HepG2 (cell line): Measurements from ENCODE around the gene ABL2. TPM values are rescaled to one million over a fixed set of nuclear protein-coding genes. Genes with fewer than 3 reads are reported as not detected.

Source experiments
- CEBPG ChIP-seq: IDR thresholded peaks from 2 replicates; pipeline ENCODE4 v1.6.1; 2016
- E2F2 ChIP-seq: sonication (generic); formaldehyde crosslinking; IDR thresholded peaks from 2 replicates; pipeline ENCODE4 v1.4.0; 2020; ENCODE audit warnings: missing genetic modification reagents, borderline replicate concordance
- GRHL1 ChIP-seq: sonication (generic); formaldehyde crosslinking; conservative IDR thresholded peaks from 2 replicates; pipeline ENCODE4 v1.8.0; 2022; ENCODE audit warnings: missing genetic modification reagents
- HES4 ChIP-seq: sonication (generic); formaldehyde crosslinking; IDR thresholded peaks from 2 replicates; pipeline ENCODE4 v1.9.0; 2021; ENCODE audit warnings: mild to moderate bottlenecking, missing genetic modification reagents, borderline replicate concordance
- MIER2 ChIP-seq: IDR thresholded peaks from 2 replicates; pipeline ENCODE4 v1.6.1; 2016; ENCODE audit warnings: missing biosample characterization, missing genetic modification reagents
- MXI1 ChIP-seq: IDR thresholded peaks from 3 replicates; pipeline ENCODE4 v1.6.1; 2012; ENCODE audit warnings: low read depth, low read length, inconsistent platforms, borderline replicate concordance
- PCBP2 ChIP-seq: fragments of 200-400 bp; formaldehyde crosslinking; optimal IDR thresholded peaks from 2 replicates; pipeline ENCODE3; 2018; ENCODE audit warnings: low read length, low read depth; ENCODE audit not compliant: poor library complexity, severe bottlenecking
- POGK ChIP-seq: sonication (generic); formaldehyde crosslinking; conservative IDR thresholded peaks from 2 replicates; pipeline ENCODE4 v1.8.0; 2022; ENCODE audit warnings: mild to moderate bottlenecking, moderate library complexity, missing genetic modification reagents
- TGIF2 ChIP-seq: IDR thresholded peaks from 2 replicates; pipeline ENCODE4 v1.6.1; 2016; ENCODE audit warnings: control low read depth, missing compliant biosample characterization
- TP53 ChIP-seq: sonication (generic); formaldehyde crosslinking; conservative IDR thresholded peaks from 2 replicates; pipeline ENCODE4 v1.4.0; 2020; ENCODE audit warnings: missing genetic modification reagents
- ZBTB33 ChIP-seq: sonication (generic); formaldehyde crosslinking; IDR thresholded peaks from 2 replicates; pipeline ENCODE4 v1.4.0; 2020; ENCODE audit warnings: missing genetic modification reagents
- ZNF879 ChIP-seq: sonication (generic); formaldehyde crosslinking; IDR thresholded peaks from 2 replicates; pipeline ENCODE4 v1.8.1; 2023; ENCODE audit warnings: missing genetic modification reagents
- polyA plus RNA-seq, 8 experiments: library from polyadenylated mRNA; depleted of rRNA in 3 of 8; stranded (reverse) in 7 of 8; unstranded in 1 of 8; fragments of >200 nt; fragmentation: Illumina TruSeq in 4 of 8; extraction: Trizol in 4 of 8; gene quantifications; 2 replicates each; pipeline versions ENCODE4 v1.2.1 to v1.2.3, GENCODE V29; 2011 to 2016; ENCODE audit warnings: low read depth in 4 of 8, missing spikeins in 1 of 8, mixed read lengths in 1 of 8; ENCODE audit not compliant: insufficient read depth in 1 of 8
- total RNA-seq, 5 experiments: library from RNA; depleted of rRNA; stranded (reverse); fragments of >200 nt; fragmentation: Illumina TruSeq; extraction: Trizol; gene quantifications; 2 replicates each; pipeline ENCODE4 v1.2.3, GENCODE V29; 2016; ENCODE audit warnings: low read depth in 1 of 5
- TF ChIP-seq, protein P1 (sequence below): sonication (generic); formaldehyde crosslinking; IDR thresholded peaks from 2 replicates; pipeline ENCODE4 v1.9.0; 2021; ENCODE audit warnings: missing genetic modification reagents, mild to moderate bottlenecking, borderline replicate concordance
- TF ChIP-seq, protein P2 (sequence below): sonication (generic); formaldehyde crosslinking; IDR thresholded peaks from 2 replicates; pipeline ENCODE4 v1.4.0; 2020; ENCODE audit warnings: low read depth, mild to moderate bottlenecking, missing genetic modification reagents
- TF ChIP-seq, protein P3 (sequence below): sonication (generic); formaldehyde crosslinking; IDR thresholded peaks from 2 replicates; pipeline ENCODE4 v1.4.0; 2020; ENCODE audit warnings: low read depth, missing genetic modification reagents

Gene ABL2
- total and polyA plus RNA-seq, 2 of the 13 experiments (the other 11 are each of a cell fraction or from before 2014, with no cell fraction given) = 5.8 to 6.0 TPM

DNA sequence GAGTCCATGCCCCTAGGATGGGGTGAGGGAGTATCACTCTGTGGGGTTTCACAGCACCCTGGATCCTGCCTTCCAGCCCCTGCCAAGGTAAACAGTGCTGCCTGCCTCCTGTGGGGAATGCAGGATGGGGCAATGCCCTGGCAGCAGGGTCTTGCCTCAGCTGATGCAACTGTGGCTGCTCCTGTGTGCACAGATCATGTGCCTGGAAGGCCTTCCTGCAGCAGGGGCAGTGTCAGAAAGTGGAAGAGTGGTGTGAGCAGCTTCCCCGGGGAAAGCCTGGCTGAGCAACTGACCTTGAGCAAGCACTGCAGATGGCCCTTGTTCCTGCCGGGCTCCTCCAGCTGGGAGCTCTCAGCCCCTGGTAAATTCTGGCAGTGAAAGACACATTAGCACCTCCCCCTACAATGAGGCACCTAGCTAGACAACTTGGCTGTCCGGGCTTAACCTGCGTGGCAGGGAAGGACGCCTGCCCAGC, 137.7 kb downstream of the ABL2 start (continued):
- TF ChIP-seq POGK (CRISPR knock-in tag) (peak; percentile 68; the same call in 1 of the 2 replicates), E2F2 (CRISPR knock-in tag) (no peak), MXI1 (peak; percentile 32; the same call in 1 of the 3 replicates), MIER2 (CRISPR knock-in tag) (no peak), TGIF2 (CRISPR knock-in tag) (0 out of 2 replicates have a peak, but pooled peaks have one; percentile 16), TP53 (CRISPR knock-in tag) (no peak), CEBPG (CRISPR knock-in tag) (peak; percentile 96), ZNF879 (CRISPR knock-in tag) (no peak), HES4 (CRISPR knock-in tag) (no peak), PCBP2 (no peak), GRHL1 (CRISPR knock-in tag) (no peak), ZBTB33 (peak; percentile 58; the same call in 1 of the 2 replicates)
- TF ChIP-seq, protein P1, sequence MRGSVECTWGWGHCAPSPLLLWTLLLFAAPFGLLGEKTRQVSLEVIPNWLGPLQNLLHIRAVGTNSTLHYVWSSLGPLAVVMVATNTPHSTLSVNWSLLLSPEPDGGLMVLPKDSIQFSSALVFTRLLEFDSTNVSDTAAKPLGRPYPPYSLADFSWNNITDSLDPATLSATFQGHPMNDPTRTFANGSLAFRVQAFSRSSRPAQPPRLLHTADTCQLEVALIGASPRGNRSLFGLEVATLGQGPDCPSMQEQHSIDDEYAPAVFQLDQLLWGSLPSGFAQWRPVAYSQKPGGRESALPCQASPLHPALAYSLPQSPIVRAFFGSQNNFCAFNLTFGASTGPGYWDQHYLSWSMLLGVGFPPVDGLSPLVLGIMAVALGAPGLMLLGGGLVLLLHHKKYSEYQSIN (CRISPR knock-in tag) = no peak
- TF ChIP-seq, protein P2, sequence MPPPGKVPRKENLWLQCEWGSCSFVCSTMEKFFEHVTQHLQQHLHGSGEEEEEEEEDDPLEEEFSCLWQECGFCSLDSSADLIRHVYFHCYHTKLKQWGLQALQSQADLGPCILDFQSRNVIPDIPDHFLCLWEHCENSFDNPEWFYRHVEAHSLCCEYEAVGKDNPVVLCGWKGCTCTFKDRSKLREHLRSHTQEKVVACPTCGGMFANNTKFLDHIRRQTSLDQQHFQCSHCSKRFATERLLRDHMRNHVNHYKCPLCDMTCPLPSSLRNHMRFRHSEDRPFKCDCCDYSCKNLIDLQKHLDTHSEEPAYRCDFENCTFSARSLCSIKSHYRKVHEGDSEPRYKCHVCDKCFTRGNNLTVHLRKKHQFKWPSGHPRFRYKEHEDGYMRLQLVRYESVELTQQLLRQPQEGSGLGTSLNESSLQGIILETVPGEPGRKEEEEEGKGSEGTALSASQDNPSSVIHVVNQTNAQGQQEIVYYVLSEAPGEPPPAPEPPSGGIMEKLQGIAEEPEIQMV (CRISPR knock-in tag) = no peak
- TF ChIP-seq, protein P3, sequence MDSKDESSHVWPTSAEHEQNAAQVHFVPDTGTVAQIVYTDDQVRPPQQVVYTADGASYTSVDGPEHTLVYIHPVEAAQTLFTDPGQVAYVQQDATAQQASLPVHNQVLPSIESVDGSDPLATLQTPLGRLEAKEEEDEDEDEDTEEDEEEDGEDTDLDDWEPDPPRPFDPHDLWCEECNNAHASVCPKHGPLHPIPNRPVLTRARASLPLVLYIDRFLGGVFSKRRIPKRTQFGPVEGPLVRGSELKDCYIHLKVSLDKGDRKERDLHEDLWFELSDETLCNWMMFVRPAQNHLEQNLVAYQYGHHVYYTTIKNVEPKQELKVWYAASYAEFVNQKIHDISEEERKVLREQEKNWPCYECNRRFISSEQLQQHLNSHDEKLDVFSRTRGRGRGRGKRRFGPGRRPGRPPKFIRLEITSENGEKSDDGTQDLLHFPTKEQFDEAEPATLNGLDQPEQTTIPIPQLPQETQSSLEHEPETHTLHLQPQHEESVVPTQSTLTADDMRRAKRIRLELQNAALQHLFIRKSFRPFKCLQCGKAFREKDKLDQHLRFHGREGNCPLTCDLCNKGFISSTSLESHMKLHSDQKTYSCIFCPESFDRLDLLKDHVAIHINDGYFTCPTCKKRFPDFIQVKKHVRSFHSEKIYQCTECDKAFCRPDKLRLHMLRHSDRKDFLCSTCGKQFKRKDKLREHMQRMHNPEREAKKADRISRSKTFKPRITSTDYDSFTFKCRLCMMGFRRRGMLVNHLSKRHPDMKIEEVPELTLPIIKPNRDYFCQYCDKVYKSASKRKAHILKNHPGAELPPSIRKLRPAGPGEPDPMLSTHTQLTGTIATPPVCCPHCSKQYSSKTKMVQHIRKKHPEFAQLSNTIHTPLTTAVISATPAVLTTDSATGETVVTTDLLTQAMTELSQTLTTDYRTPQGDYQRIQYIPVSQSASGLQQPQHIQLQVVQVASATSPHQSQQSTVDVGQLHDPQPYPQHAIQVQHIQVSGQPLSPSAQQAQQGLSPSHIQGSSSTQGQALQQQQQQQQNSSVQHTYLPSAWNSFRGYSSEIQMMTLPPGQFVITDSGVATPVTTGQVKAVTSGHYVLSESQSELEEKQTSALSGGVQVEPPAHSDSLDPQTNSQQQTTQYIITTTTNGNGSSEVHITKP = 0 out of 2 replicates have a peak, but pooled peaks have one; percentile 19
